Keratinocyte (primary cell): ENCODE data around the gene SFMBT2.

Experiments used
- EZH2 ChIP-seq: IDR thresholded peaks from one replicate; pipeline ENCODE4 v1.6.1; 2012; ENCODE audit warnings: inconsistent platforms, mild to moderate bottlenecking, low read length, moderate library complexity
- TF ChIP-seq, protein P1 (sequence below), 3 experiments: IDR thresholded peaks in 1 of 3; conservative IDR thresholded peaks in 1 of 3; optimal IDR thresholded peaks in 1 of 3; 2 replicates in 2 of 3; 3 replicates in 1 of 3; pipeline versions ENCODE3 to v1.5.1; 2011; ENCODE audit warnings: low read length in 3 of 3, mild to moderate bottlenecking in 3 of 3, moderate library complexity in 2 of 3, control low read depth in 1 of 3, inconsistent platforms in 1 of 3; ENCODE audit not compliant: insufficient read depth in 2 of 3; ENCODE audit errors: extremely low read depth in 1 of 3

- TF ChIP-seq, protein P1, sequence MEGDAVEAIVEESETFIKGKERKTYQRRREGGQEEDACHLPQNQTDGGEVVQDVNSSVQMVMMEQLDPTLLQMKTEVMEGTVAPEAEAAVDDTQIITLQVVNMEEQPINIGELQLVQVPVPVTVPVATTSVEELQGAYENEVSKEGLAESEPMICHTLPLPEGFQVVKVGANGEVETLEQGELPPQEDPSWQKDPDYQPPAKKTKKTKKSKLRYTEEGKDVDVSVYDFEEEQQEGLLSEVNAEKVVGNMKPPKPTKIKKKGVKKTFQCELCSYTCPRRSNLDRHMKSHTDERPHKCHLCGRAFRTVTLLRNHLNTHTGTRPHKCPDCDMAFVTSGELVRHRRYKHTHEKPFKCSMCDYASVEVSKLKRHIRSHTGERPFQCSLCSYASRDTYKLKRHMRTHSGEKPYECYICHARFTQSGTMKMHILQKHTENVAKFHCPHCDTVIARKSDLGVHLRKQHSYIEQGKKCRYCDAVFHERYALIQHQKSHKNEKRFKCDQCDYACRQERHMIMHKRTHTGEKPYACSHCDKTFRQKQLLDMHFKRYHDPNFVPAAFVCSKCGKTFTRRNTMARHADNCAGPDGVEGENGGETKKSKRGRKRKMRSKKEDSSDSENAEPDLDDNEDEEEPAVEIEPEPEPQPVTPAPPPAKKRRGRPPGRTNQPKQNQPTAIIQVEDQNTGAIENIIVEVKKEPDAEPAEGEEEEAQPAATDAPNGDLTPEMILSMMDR (optimal IDR thresholded peaks at IDR 0.05 in 1 of 3, IDR thresholded peaks at IDR 0.05 in 1 of 3, conservative IDR thresholded peaks at IDR 0.05 in 1 of 3; ENCODE audit: extremely low read depth in 1 of 3, insufficient read depth in 2 of 3, low read length in 3 of 3), result no peak
- no peak for TF ChIP-seq EZH2
Observed at GRCh38 chr10:7173948-7174347, 236.9 kb downstream of the SFMBT2 start.
